ENCODE data around the gene SOWAHC.

Gene SOWAHC

GRCh38 chr2:109647636-109648035 is 33.5 kb downstream of the SOWAHC start:
- DNase-seq (ENCODE audit: low read depth) = no peak
- H3K4me3 ChIP-seq (ENCODE audit: low read depth, low read length) = no peak overlapping the region
- no peak for TF ChIP-seq MYC (IDR thresholded peaks at IDR 0.05; ENCODE audit: low read depth, low read length)
- no peak for TF ChIP-seq MAX (IDR thresholded peaks at IDR 0.05; ENCODE audit: low read depth, low read length)
- TF ChIP-seq, protein P1, sequence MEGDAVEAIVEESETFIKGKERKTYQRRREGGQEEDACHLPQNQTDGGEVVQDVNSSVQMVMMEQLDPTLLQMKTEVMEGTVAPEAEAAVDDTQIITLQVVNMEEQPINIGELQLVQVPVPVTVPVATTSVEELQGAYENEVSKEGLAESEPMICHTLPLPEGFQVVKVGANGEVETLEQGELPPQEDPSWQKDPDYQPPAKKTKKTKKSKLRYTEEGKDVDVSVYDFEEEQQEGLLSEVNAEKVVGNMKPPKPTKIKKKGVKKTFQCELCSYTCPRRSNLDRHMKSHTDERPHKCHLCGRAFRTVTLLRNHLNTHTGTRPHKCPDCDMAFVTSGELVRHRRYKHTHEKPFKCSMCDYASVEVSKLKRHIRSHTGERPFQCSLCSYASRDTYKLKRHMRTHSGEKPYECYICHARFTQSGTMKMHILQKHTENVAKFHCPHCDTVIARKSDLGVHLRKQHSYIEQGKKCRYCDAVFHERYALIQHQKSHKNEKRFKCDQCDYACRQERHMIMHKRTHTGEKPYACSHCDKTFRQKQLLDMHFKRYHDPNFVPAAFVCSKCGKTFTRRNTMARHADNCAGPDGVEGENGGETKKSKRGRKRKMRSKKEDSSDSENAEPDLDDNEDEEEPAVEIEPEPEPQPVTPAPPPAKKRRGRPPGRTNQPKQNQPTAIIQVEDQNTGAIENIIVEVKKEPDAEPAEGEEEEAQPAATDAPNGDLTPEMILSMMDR (IDR thresholded peaks at IDR 0.05; ENCODE audit: low read depth, low read length) = no peak
- TF ChIP-seq POLR2A (IDR thresholded peaks at IDR 0.05; ENCODE audit: extremely low read depth, insufficient read length) = no peak

- no peak for DNase-seq (ENCODE audit: low read depth)
- TF ChIP-seq MYC (IDR thresholded peaks at IDR 0.05; ENCODE audit: low read depth, low read length) (no peak), POLR2A (IDR thresholded peaks at IDR 0.05; ENCODE audit: extremely low read depth, insufficient read length) (no peak), MAX (IDR thresholded peaks at IDR 0.05; ENCODE audit: low read depth, low read length) (no peak)
- TF ChIP-seq, protein P1 (IDR thresholded peaks at IDR 0.05; ENCODE audit: low read depth, low read length) = no peak
- H3K4me3 ChIP-seq (ENCODE audit: low read depth, low read length) = no peak overlapping the region
Measured at GRCh38 chr2:109648041-109648527, 33.9 kb downstream of the SOWAHC start.

DNA sequence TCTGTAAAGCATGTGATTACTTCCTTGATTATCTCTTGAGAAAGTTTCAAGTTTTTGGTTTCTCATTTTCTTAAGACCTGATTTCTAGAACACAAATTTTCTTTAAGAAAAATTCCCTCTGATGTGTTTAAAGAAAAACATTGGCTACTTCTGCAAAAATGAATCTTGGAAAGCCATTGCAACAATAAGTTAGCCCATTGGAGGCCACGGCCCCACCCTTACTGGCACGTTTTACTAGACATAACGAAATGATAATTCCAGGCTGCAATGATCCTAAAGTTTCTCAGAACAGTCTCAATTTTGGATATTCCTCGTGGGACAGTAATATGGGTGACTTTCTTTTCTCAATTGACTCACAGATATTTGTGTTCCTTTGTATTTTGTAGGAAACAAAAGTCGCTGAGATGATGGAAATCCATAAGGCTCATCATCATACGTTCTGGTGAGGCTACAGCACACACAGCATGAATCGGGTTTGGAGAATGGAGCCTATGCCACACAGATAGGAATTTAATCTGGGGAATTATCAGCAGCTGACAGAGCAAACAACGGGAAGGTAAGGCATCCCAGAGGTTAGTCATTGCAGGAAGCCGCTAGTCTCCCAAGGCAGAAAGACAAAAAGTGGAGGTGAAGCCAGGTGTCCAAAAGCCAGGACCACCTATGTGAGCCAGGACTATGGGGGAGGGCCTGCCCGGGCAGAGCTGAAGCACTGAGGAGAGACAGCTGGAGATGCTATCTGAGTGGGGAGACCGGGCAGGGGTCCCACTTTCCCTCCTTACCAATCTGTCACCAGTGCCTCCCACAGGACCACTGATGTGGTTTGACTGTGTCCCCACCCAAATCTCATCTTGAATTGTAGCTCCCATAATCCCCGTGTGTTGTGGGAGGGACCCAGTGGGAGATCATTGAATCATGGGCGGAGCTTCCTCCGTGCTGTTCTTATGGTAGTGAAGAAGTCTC is 35.9 kb downstream of the SOWAHC start:
- H3K4me3 ChIP-seq (ENCODE audit: low read depth, low read length) = no peak overlapping the region
- no peak for DNase-seq (ENCODE audit: low read depth)
- TF ChIP-seq MYC (IDR thresholded peaks at IDR 0.05; ENCODE audit: low read depth, low read length) = no peak
- TF ChIP-seq POLR2A (IDR thresholded peaks at IDR 0.05; ENCODE audit: extremely low read depth, insufficient read length) = no peak
- no peak for TF ChIP-seq MAX (IDR thresholded peaks at IDR 0.05; ENCODE audit: low read depth, low read length)
- TF ChIP-seq, protein P1 (IDR thresholded peaks at IDR 0.05; ENCODE audit: low read depth, low read length) = no peak

GRCh38 chr2:109654326-109655050 is 40.3 kb downstream of the SOWAHC start:
- no peak overlapping the region for H3K4me3 ChIP-seq (ENCODE audit: low read depth, low read length)
- TF ChIP-seq MAX (IDR thresholded peaks at IDR 0.05; ENCODE audit: low read depth, low read length) (no peak), POLR2A (IDR thresholded peaks at IDR 0.05; ENCODE audit: extremely low read depth, insufficient read length) (no peak), MYC (IDR thresholded peaks at IDR 0.05; ENCODE audit: low read depth, low read length) (no peak)
- TF ChIP-seq, protein P1 (IDR thresholded peaks at IDR 0.05; ENCODE audit: low read depth, low read length) = no peak
- no peak for DNase-seq (ENCODE audit: low read depth)

GRCh38 chr2:109655287-109655686 is 41.1 kb downstream of the SOWAHC start:
- DNase-seq (ENCODE audit: low read depth) = no peak
- TF ChIP-seq, protein P1 (IDR thresholded peaks at IDR 0.05; ENCODE audit: low read depth, low read length) = no peak
- TF ChIP-seq MYC (IDR thresholded peaks at IDR 0.05; ENCODE audit: low read depth, low read length) (no peak), MAX (IDR thresholded peaks at IDR 0.05; ENCODE audit: low read depth, low read length) (no peak), POLR2A (IDR thresholded peaks at IDR 0.05; ENCODE audit: extremely low read depth, insufficient read length) (no peak)
- H3K4me3 ChIP-seq (ENCODE audit: low read depth, low read length) = no peak overlapping the region

Data from NB4 (cell line).